Right lobe of liver (tissue), 6 donors: Measurements from ENCODE around the gene RELL2. TPM values are rescaled to one million over a fixed set of nuclear protein-coding genes. Genes with fewer than 3 reads are reported as not detected.

Experiments used
- ATAC-seq, 4 donors: fragments of 200-7000 bp; cut with Tn5 transposase; one replicate each; pipeline ENCODE4 v1.9.1; 2020; ENCODE audit warnings: mild to moderate bottlenecking in 4 of 4, moderate library complexity in 4 of 4
- DNase-seq, 3 donors: peaks; one replicate each; pipeline ENCODE4 v3.0.0-alpha.2; 2020
- H3K27ac ChIP-seq, 3 donors: fragments of 200-600 bp; one replicate each; pipeline ENCODE4 v1.8.0; 2022
- H3K27me3 ChIP-seq, 2 donors: fragments of 200-600 bp; one replicate each; pipeline ENCODE4 v1.8.0; 2022
- H3K36me3 ChIP-seq, 4 donors: fragments of 200-600 bp; sonication (generic) in 1 of 4; one replicate each; pipeline versions ENCODE4 v1.5.1 to v1.8.0; 2017 to 2022; ENCODE audit warnings: control low read depth in 1 of 4
- H3K4me1 ChIP-seq, 4 donors: fragments of 200-600 bp; sonication (generic) in 1 of 4; one replicate each; pipeline versions ENCODE4 v1.5.1 to v1.8.0; 2017 to 2022; ENCODE audit warnings: control low read depth in 1 of 4
- H3K4me3 ChIP-seq, 3 donors: fragments of 200-600 bp; one replicate each; pipeline ENCODE4 v1.8.0; 2022
- H3K9me3 ChIP-seq, 4 donors: fragments of 200-600 bp; sonication (generic) in 1 of 4; one replicate each; pipeline versions ENCODE4 v1.5.1 to v1.8.0; 2017 to 2022; ENCODE audit warnings: control low read depth in 1 of 4
- POLR2A ChIP-seq: fragments of 450-650 bp; IDR thresholded peaks from one replicate; pipeline ENCODE4 v1.6.1; 2017; ENCODE audit warnings: antibody characterized with exemption, mild to moderate bottlenecking
- WGBS: methylation state at CpG from one replicate; pipeline ENCODE4 v1.1.6; 2018; ENCODE audit warnings: low coverage, low lambda C conversion rate; ENCODE audit not compliant: insufficient coverage; ENCODE audit errors: missing lambda C conversion rate; 5-methylcytosine and 5-hydroxymethylcytosine counted together
- intact Hi-C, 2 donors: fragments of 100-400 bp; cut with DNase I; formaldehyde crosslinking; loops; one replicate each; pipeline versions ENCODE4 v1.11.2 to v1.14.1; 2022
- total RNA-seq, 6 experiments: library from RNA; depleted of rRNA in 2 of 6; stranded (reverse); fragments of >200 nt in 2 of 6; fragmentation: NEBNext Ultra II Directional in 3 of 6; extraction: Animal tissue kit (Norgen Biotek cat#: 25700) in 3 of 6; gene quantifications; one replicate each; pipeline versions ENCODE4 v1.1.0 to v1.2.4, GENCODE V29; 2016 to 2023
- TF ChIP-seq, protein P1 (sequence below), 4 donors: fragments of 200-600 bp in 3 of 4; fragments of 450-650 bp in 1 of 4; IDR thresholded peaks; one replicate each; pipeline versions ENCODE4 v1.5.1 to v1.8.0; 2016 to 2022; ENCODE audit warnings: antibody characterized with exemption in 4 of 4, mild to moderate bottlenecking in 2 of 4
- donor health status: DM: no; HTN: yes; CAD: no.
- donor health status: DM: no; HTN: no; CAD: no.
- donor health status: DM: no; HTN: no; CAD: no.
- donor health status: DM: no; HTN: yes; CAD: no.
- donor health status: DM: no; HTN: yes; CAD: no.

The RELL2 gene
- total RNA-seq, 6 experiments from 2014 or later: 0.53 to 2.6 (median 1.2) TPM

DNA sequence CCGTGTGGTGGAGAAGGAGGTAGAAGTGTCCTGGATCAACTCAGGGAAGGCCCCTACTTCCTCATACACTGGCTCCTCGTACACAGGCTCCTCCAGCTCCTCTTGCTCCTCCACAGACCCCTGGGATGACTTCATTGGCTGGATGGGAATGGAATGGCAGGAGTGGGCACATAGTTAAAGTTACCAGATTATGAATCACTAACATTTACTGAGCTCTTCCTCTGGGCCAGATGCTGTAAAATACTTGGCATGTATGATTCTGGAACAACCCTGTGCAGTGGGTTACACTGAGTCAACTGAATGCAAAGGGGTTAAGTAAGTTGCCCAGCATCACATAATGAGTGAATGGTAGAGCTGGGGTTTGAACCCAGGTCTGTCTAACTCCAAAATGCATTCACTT, 17.5 kb downstream of the RELL2 start:
- TF ChIP-seq, protein P1, sequence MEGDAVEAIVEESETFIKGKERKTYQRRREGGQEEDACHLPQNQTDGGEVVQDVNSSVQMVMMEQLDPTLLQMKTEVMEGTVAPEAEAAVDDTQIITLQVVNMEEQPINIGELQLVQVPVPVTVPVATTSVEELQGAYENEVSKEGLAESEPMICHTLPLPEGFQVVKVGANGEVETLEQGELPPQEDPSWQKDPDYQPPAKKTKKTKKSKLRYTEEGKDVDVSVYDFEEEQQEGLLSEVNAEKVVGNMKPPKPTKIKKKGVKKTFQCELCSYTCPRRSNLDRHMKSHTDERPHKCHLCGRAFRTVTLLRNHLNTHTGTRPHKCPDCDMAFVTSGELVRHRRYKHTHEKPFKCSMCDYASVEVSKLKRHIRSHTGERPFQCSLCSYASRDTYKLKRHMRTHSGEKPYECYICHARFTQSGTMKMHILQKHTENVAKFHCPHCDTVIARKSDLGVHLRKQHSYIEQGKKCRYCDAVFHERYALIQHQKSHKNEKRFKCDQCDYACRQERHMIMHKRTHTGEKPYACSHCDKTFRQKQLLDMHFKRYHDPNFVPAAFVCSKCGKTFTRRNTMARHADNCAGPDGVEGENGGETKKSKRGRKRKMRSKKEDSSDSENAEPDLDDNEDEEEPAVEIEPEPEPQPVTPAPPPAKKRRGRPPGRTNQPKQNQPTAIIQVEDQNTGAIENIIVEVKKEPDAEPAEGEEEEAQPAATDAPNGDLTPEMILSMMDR (IDR thresholded peaks at IDR 0.05): no peak
- no peak for TF ChIP-seq POLR2A
- intact Hi-C loops: no loop called here

DNA sequence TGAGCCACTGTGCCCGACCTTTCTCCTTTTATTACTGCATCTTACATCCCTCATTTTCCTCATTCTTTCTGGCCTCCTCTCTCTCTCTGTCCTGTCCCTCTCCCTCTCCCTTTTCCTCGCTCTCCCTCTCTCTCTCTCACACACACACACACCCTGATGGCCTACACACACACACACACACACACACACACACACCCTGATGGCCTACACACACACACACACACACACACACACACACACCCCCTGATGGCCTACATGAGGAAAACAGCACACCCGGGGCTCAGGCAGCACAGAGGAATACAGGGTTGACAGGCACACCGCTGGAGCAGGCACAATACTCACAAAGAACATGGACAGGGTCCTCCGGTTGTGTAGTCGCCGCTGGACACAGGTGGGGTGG, 18.2 kb downstream of the RELL2 start:
- H3K4me3 ChIP-seq: no peak overlapping the region
- no peaks in the 10 kb centered on the region for H3K27me3 ChIP-seq
- intact Hi-C loops: no loop called here
- no peaks in the 10 kb centered on the region for H3K4me1 ChIP-seq
- no peaks in the 10 kb centered on the region for H3K36me3 ChIP-seq
- 81% methylated on average over 7 of the region's 7 CpGs for WGBS
- DNase-seq: no peak
- ATAC-seq: no peak
- TF ChIP-seq POLR2A: no peak
- TF ChIP-seq, protein P1 (IDR thresholded peaks at IDR 0.05): no peak
- no peaks in the 10 kb centered on the region for H3K9me3 ChIP-seq
- H3K27ac ChIP-seq: no peak overlapping the region

More for the DNA sequence above, 17.5 kb downstream of the RELL2 start:
- Histone ChIP-seq H3K36me3 (no peaks in the 10 kb centered on the region), H3K27ac (no peak overlapping the region), H3K27me3 (no peaks in the 10 kb centered on the region), H3K4me1 (no peaks in the 10 kb centered on the region), H3K9me3 (no peaks in the 10 kb centered on the region), H3K4me3 (no peak overlapping the region)
- 83% methylated on average over 2 of the region's 2 CpGs for WGBS
- DNase-seq: no peak
- ATAC-seq: no peak

DNA sequence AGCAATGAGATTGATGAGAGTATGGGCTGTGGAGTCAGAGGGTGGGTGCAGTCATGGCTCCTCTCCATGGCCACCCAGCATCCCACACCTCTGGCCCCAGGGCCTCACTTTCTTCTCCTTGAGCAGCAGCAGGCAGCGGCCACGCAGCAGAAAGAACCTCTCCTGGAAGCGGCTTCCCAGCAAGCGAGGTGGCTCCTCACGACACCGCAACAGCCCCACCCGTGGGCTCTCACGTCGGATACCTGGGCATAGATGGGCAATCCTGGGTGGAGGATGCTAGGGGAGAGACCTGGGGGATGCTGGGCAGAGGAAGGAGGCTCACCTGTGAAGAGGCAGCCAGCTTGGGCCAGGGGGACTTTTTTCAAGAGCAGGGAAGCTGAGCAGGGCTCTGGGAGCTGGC, 19.6 kb downstream of the RELL2 start:
- Histone ChIP-seq H3K27ac (no peak overlapping the region), H3K4me1 (no peaks in the 10 kb centered on the region), H3K9me3 (no peaks in the 10 kb centered on the region), H3K36me3 (no peaks in the 10 kb centered on the region), H3K27me3 (no peaks in the 10 kb centered on the region), H3K4me3 (no peak overlapping the region)
- TF ChIP-seq POLR2A: no peak
- TF ChIP-seq, protein P1 (IDR thresholded peaks at IDR 0.05): no peak
- ATAC-seq (no peak), DNase-seq (no peak)
- 81% methylated on average over 3 of the region's 9 CpGs for whole genome bisulfite sequencing
- intact Hi-C loops: no loop called here

DNA sequence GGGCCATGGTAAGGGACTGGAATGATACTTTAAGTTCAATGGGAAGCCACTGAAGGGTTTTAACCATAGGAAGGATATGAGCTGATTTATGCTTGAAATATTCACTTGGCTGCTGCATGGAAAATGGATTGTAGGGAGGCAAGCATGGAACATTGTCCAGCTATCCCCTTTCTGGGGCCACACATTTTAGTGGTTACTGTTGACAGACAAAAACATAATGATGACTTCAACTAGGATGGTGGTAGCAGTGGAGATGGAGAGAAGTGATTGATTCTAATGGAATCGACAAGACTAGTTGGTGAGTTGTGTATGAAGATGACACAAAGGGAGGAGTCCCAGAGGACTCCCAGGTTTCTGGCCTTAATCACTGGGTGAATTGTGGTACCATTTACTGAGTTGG, 20.6 kb downstream of the RELL2 start:
- ATAC-seq: no peak
- Histone ChIP-seq H3K27ac (no peak overlapping the region), H3K27me3 (no peaks in the 10 kb centered on the region), H3K36me3 (no peaks in the 10 kb centered on the region), H3K4me1 (no peaks in the 10 kb centered on the region), H3K4me3 (no peak overlapping the region), H3K9me3 (no peaks in the 10 kb centered on the region)
- no peak for DNase-seq
- WGBS: 77% methylated on average over 1 of the region's 1 CpG
- TF ChIP-seq, protein P1 (IDR thresholded peaks at IDR 0.05): no peak
- TF ChIP-seq POLR2A: no peak
- intact Hi-C loops: no loop called here
